Right lobe of liver (tissue), 6 donors: ENCODE measurements around the gene FEZ2. TPM values are rescaled to one million over a fixed set of nuclear protein-coding genes. Genes with fewer than 3 reads are reported as not detected.
"Not testable (repeated sequence)": the region's sequence is repeated elsewhere in the genome, so short reads cannot be mapped to it uniquely, and the experiment has no call there.

Experiments
- ATAC-seq, 4 donors: fragments of 200-7000 bp; cut with Tn5 transposase; one replicate each; pipeline ENCODE4 v1.9.1; 2020; ENCODE audit warnings: mild to moderate bottlenecking in 4 of 4, moderate library complexity in 4 of 4
- DNase-seq, 3 donors: peaks; one replicate each; pipeline ENCODE4 v3.0.0-alpha.2; 2020
- H3K27ac ChIP-seq, 3 donors: fragments of 200-600 bp; one replicate each; pipeline ENCODE4 v1.8.0; 2022
- H3K27me3 ChIP-seq, 2 donors: fragments of 200-600 bp; one replicate each; pipeline ENCODE4 v1.8.0; 2022
- H3K36me3 ChIP-seq, 4 donors: fragments of 200-600 bp; sonication (generic) in 1 of 4; one replicate each; pipeline versions ENCODE4 v1.5.1 to v1.8.0; 2017 to 2022; ENCODE audit warnings: control low read depth in 1 of 4
- H3K4me1 ChIP-seq, 4 donors: fragments of 200-600 bp; sonication (generic) in 1 of 4; one replicate each; pipeline versions ENCODE4 v1.5.1 to v1.8.0; 2017 to 2022; ENCODE audit warnings: control low read depth in 1 of 4
- H3K4me3 ChIP-seq, 3 donors: fragments of 200-600 bp; one replicate each; pipeline ENCODE4 v1.8.0; 2022
- H3K9me3 ChIP-seq, 4 donors: fragments of 200-600 bp; sonication (generic) in 1 of 4; one replicate each; pipeline versions ENCODE4 v1.5.1 to v1.8.0; 2017 to 2022; ENCODE audit warnings: control low read depth in 1 of 4
- CTCF ChIP-seq, 4 donors: fragments of 200-600 bp in 3 of 4; fragments of 450-650 bp in 1 of 4; IDR thresholded peaks; one replicate each; pipeline versions ENCODE4 v1.5.1 to v1.8.0; 2016 to 2022; ENCODE audit warnings: antibody characterized with exemption in 4 of 4, mild to moderate bottlenecking in 2 of 4
- POLR2A ChIP-seq: fragments of 450-650 bp; IDR thresholded peaks from one replicate; pipeline ENCODE4 v1.6.1; 2017; ENCODE audit warnings: antibody characterized with exemption, mild to moderate bottlenecking
- WGBS: methylation state at CpG from one replicate; pipeline ENCODE4 v1.1.6; 2018; ENCODE audit warnings: low coverage, low lambda C conversion rate; ENCODE audit not compliant: insufficient coverage; ENCODE audit errors: missing lambda C conversion rate; 5-methylcytosine and 5-hydroxymethylcytosine counted together
- intact Hi-C, 2 donors: fragments of 100-400 bp; cut with DNase I; formaldehyde crosslinking; loops; one replicate each; pipeline versions ENCODE4 v1.11.2 to v1.14.1; 2022
- total RNA-seq, 6 experiments: library from RNA; depleted of rRNA in 2 of 6; stranded (reverse); fragments of >200 nt in 2 of 6; fragmentation: NEBNext Ultra II Directional in 3 of 6; extraction: Animal tissue kit (Norgen Biotek cat#: 25700) in 3 of 6; gene quantifications; one replicate each; pipeline versions ENCODE4 v1.1.0 to v1.2.4, GENCODE V29; 2016 to 2023
- donor health status: DM: no; HTN: yes; CAD: no.
- donor health status: DM: no; HTN: no; CAD: no.
- donor health status: DM: no; HTN: no; CAD: no.
- donor health status: DM: no; HTN: yes; CAD: no.
- donor health status: DM: no; HTN: yes; CAD: no.

FEZ2 gene
- total RNA-seq, 6 experiments from 2014 or later = 11.1 to 22.2 (median 18.7) TPM

GRCh38 chr2:36607947-36608346 lies 10.0 kb upstream of the FEZ2 start:
- H3K4me3 ChIP-seq = no peak overlapping the region
- TF ChIP-seq POLR2A = no peak
- no peak for TF ChIP-seq CTCF (IDR thresholded peaks at IDR 0.05)
- H3K9me3 ChIP-seq = no peaks in the 10 kb centered on the region
- H3K4me1 ChIP-seq = no peaks in the 10 kb centered on the region
- no peaks in the 10 kb centered on the region for H3K27me3 ChIP-seq
- DNase-seq = no peak
- intact Hi-C loops = no loop called here
- no peak for ATAC-seq
- 58% methylated on average over 3 of the region's 3 CpGs for WGBS
- H3K36me3 ChIP-seq = no peaks in the 10 kb centered on the region
- H3K27ac ChIP-seq = no peak overlapping the region

DNA sequence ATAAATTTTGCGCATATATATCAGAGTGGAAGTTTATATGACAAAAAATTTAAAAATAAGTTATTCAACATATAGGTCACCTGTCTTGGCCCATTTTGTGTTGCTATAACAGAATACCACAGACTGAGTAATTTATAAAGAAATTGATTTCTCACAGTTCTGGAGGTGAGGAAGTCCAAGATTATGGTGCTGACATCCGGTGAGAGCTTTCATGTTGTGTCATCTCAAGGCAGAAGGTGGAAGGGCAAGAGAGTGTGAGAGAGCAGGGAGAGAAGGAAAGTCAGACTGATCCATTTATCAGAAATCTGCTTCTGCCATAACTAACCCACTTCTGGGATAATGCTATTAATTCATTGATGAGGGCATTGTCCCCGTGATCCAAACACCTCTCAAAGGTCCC lies 9.0 kb upstream of the FEZ2 start:
- Histone ChIP-seq H3K36me3 (no peaks in the 10 kb centered on the region), H3K27me3 (no peaks in the 10 kb centered on the region), H3K4me1 (no peaks in the 10 kb centered on the region), H3K27ac (no peak overlapping the region), H3K9me3 (no peaks in the 10 kb centered on the region), H3K4me3 (no peak overlapping the region)
- 47% methylated on average over 3 of the region's 3 CpGs for WGBS
- intact Hi-C loops = no loop called here
- no peak for ATAC-seq
- no peak for TF ChIP-seq CTCF (IDR thresholded peaks at IDR 0.05)
- no peak for TF ChIP-seq POLR2A
- no peak for DNase-seq

GRCh38 chr2:36605273-36605672 lies 7.3 kb upstream of the FEZ2 start:
- no peak for ATAC-seq
- Histone ChIP-seq H3K4me1 (no peaks in the 10 kb centered on the region), H3K9me3 (no peaks in the 10 kb centered on the region), H3K27ac (no peak overlapping the region), H3K4me3 (no peak overlapping the region), H3K27me3 (no peaks in the 10 kb centered on the region), H3K36me3 (no peaks in the 10 kb centered on the region)
- intact Hi-C loops = no loop called here
- no peak for DNase-seq
- TF ChIP-seq CTCF (IDR thresholded peaks at IDR 0.05) (no peak), POLR2A (no peak)

DNA sequence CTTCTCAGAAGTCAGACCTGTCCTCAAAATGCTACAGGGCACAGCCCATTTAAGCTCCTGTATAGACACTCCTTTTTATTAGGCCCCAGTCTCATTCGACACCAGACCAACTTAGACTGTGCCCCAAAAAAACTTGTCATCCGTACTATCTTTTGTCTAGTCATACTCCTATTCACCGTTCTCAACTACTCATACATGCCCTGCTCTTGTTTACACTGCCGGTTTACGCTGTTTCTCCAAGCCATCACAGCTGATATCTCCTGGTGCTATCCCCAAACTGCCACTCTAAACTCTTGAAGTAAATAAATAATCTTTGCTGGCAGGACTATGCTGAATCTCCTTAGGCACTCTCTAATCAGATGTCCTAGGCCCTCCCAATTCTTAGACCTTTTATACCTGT lies 5.7 kb upstream of the FEZ2 start:
- H3K36me3 ChIP-seq, H3K4me3 ChIP-seq, H3K27ac ChIP-seq, H3K27me3 ChIP-seq, DNase-seq, H3K9me3 ChIP-seq, H3K4me1 ChIP-seq, intact Hi-C loops, ATAC-seq: not testable (repeated sequence)
- WGBS = 90% methylated on average over 3 of the region's 5 CpGs

DNA sequence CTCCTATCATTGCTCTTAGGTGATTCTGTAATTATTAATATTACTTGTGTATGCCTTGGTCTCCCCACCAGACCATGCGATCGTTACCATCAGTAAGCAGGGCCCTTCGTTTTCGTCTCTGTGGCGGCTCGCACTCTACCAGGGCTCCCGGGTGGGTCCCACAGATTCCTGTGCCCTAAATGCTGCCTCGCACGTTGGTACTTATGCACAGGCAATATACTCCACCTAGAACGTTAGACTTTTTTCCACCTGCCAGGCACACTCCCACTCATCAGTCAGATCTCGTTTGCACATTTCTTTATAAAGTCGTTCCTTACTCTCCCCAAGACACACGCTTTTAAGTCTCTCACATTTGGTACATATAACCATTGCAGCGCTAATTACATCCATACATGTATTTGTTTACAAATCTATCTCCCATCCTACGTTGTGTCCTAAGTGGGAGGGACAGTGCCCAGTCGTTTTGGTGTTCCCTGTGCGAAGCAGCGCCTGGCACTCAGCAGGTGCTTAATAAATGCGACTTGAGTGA lies 901 bp downstream of the FEZ2 start:
- ATAC-seq (no peak), DNase-seq (no peak)
- Histone ChIP-seq H3K27me3 (no peaks in the 10 kb centered on the region), H3K36me3 (no peaks in the 10 kb centered on the region), H3K4me1 (peaks cover 0 to 18% (median 2%) of the 10 kb centered on the region in 4 donors), H3K27ac (peak overlapping the region in 2 of 3 donors; percentile 87 to 93), H3K9me3 (no peaks in the 10 kb centered on the region), H3K4me3 (peak overlapping the region; percentile 77 to 100 (median 100))
- WGBS = 31% methylated on average over 18 of the region's 19 CpGs
- TF ChIP-seq CTCF (IDR thresholded peaks at IDR 0.05) (no peak), POLR2A (no peak)
- intact Hi-C loops = no loop called here
